NT2/D1 (cell line): ENCODE measurements around the gene NT5DC2.

Experiments used
- SUZ12 ChIP-seq: IDR thresholded peaks from 2 replicates; pipeline ENCODE4 v1.6.1; 2011; ENCODE audit not compliant: insufficient read length, insufficient read depth; ENCODE audit errors: extremely low read depth
- ZNF274 ChIP-seq: IDR thresholded peaks from 2 replicates; pipeline ENCODE4 v1.6.1; 2011; ENCODE audit warnings: mild to moderate bottlenecking, low read depth, low read length

DNA sequence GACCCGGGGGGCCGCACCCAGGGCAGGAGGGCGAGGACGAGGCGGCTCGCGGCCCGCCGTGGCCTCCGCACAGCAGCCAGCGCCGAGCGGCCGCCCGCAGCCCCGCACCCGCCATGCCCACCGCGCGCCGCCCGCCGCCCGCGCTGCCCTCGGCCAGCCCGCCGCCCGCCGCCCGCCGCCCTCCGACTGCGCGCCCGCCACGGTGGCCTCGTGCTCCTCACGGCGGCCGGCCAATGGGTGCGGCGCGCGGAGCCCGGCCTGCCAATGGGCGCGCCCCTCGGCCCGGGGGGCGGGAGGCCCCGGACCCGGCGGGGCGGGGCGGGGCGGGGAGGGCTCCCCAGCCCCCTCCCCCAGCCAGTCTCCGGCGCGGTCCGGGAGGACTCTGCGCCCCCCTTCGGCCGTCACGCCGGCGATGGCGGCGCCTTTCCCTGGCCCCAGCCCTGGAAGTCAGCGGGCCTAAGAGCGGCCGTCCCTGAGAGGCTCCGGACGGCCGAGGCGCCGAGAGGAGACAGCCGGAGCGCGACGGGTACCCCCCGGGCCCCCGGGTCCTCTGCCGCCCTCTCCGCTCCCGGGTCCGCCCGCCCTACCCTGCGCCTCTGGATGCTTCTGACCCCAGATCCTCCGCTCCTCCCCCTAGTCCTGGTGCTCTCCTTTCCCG is at the start of gene NT5DC2:
- TF ChIP-seq ZNF274 = no peak
- TF ChIP-seq SUZ12 = no peak
